AG04450 (cell line): ENCODE data around the gene CNN2. TPM values are rescaled to one million over a fixed set of nuclear protein-coding genes. Genes with fewer than 3 reads are reported as not detected.

Source experiments
- CTCF ChIA-PET: fragments of 300-600, 350-600 bp; formaldehyde crosslinking; extraction: SDS; loops from one replicate; lab custom pipeline; 2022; ENCODE audit warnings: antibody characterized with exemption, inconsistent platforms; lab: Charles Lee
- POLR2A ChIA-PET: fragments of 350-600 bp; formaldehyde crosslinking; extraction: SDS; loops from one replicate; lab custom pipeline; 2021; ENCODE audit warnings: antibody characterized with exemption, inconsistent platforms; lab: Yijun Ruan, JAX
- DNase-seq: peaks from one replicate; pipeline ENCODE4 v3.0.0-alpha.2; 2011; ENCODE audit warnings: low read depth, low spot score
- H3K27ac ChIP-seq: one replicate; pipeline ENCODE4 v1.5.1; 2012; ENCODE audit warnings: low read depth, low read length, control low read depth
- H3K27me3 ChIP-seq: one replicate; pipeline ENCODE4 v1.6.0; 2012; ENCODE audit warnings: low read length; ENCODE audit not compliant: control insufficient read depth, insufficient read depth
- H3K4me3 ChIP-seq: 2 replicates; pipeline ENCODE4 v1.5.1; 2011; ENCODE audit warnings: mild to moderate bottlenecking, low read depth, low read length, control low read depth
- H3K9me3 ChIP-seq: 2 replicates; pipeline ENCODE4 v1.5.1; 2012; ENCODE audit warnings: low read length; ENCODE audit not compliant: control insufficient read depth, insufficient read depth
- CTCF ChIP-seq: IDR thresholded peaks from 2 replicates; pipeline ENCODE4 v1.5.1; 2011; ENCODE audit warnings: low read depth, low read length, control low read depth, inconsistent platforms
- polyA plus RNA-seq: library from polyadenylated mRNA; depleted of rRNA; stranded (reverse); fragments of >200 nt; gene quantifications from 2 replicates; pipeline ENCODE4 v1.2.3, GENCODE V29; 2011

The CNN2 gene
- polyA plus RNA-seq, 1 experiment, result 302 TPM

- no peak overlapping the region for H3K27ac ChIP-seq
- no peak overlapping the region for H3K4me3 ChIP-seq
- H3K9me3 ChIP-seq, result peaks cover 25% of the 10 kb centered on the region; the same call in 1 of the 2 replicates
- no peaks in the 10 kb centered on the region for H3K27me3 ChIP-seq
- ChIA-PET POLR2A (interaction anchor here (0.9 to 1.3 kb wide), 3 partner anchors 22 to 189 kb away, joined by 3 to 5 read pairs (median 3); partner anchors contain the start of genes ABCA7 and CIRBP), CTCF (no interaction called here)
- DNase-seq, result no peak
- TF ChIP-seq CTCF, result no peak
These were observed 54.2 kb downstream of the CNN2 start for GRCh38 chr19:1080360-1081161.

GRCh38 chr19:1081301-1082164 is 55.1 kb downstream of the CNN2 start:
- peaks cover 25% of the 10 kb centered on the region; the same call in 1 of the 2 replicates for H3K9me3 ChIP-seq
- H3K27ac ChIP-seq, result no peak overlapping the region
- TF ChIP-seq CTCF, result no peak
- H3K4me3 ChIP-seq, result no peak overlapping the region
- CTCF ChIA-PET, result no interaction called here
- no peak for DNase-seq
- no peaks in the 10 kb centered on the region for H3K27me3 ChIP-seq
- POLR2A ChIA-PET, result interaction anchor here (0.9 to 1.3 kb wide), 4 partner anchors 21 to 188 kb away, joined by 3 to 5 read pairs (median 4); partner anchors contain the start of genes ABCA7 and CIRBP

- no peak overlapping the region for H3K4me3 ChIP-seq
- no peak overlapping the region for H3K27ac ChIP-seq
- ChIA-PET POLR2A (interaction anchor here (0.8 to 1.0 kb wide), 4 partner anchors 22 to 43 kb away, joined by 3 to 5 read pairs (median 4); partner anchors contain the start of gene ABCA7), CTCF (no interaction called here)
- no peaks in the 10 kb centered on the region for H3K27me3 ChIP-seq
- no peak for TF ChIP-seq CTCF
- peaks cover 25% of the 10 kb centered on the region; the same call in 1 of the 2 replicates for H3K9me3 ChIP-seq
- DNase-seq, result no peak
These were observed 55.9 kb downstream of the CNN2 start for GRCh38 chr19:1082165-1082927.

- TF ChIP-seq CTCF, result no peak
- DNase-seq, result no peak
- CTCF ChIA-PET, result interaction anchor here (0.6 to 1.0 kb wide), 2 partner anchors 8 to 19 kb away, joined by 3 to 4 read pairs; no protein-coding TSS in a partner anchor
- H3K27me3 ChIP-seq, result no peaks in the 10 kb centered on the region
- H3K9me3 ChIP-seq, result peaks cover 25% of the 10 kb centered on the region; the same call in 1 of the 2 replicates
- H3K4me3 ChIP-seq, result no peak overlapping the region
- POLR2A ChIA-PET, result interaction anchor here (0.8 to 1.0 kb wide), 4 partner anchors 21 to 44 kb away, joined by 3 to 5 read pairs (median 4); partner anchors contain the start of gene ABCA7
- no peak overlapping the region for H3K27ac ChIP-seq
These were observed 56.8 kb downstream of the CNN2 start for GRCh38 chr19:1082928-1083816.
